HepG2 (cell line): ENCODE measurements around the gene NBPF1. TPM values are rescaled to one million over a fixed set of nuclear protein-coding genes. Genes with fewer than 3 reads are reported as not detected.
"Not testable (repeated sequence)": the region's sequence is repeated elsewhere in the genome, so short reads cannot be mapped to it uniquely, and the experiment has no call there.

Experiments used
- ATAC-seq: fragments of 200-7000 bp; cut with Tn5 transposase; 3 replicates; pipeline ENCODE4 v1.9.1; 2020; ENCODE audit warnings: mild to moderate bottlenecking, moderate library complexity
- BruUV-seq: library from RNA; stranded (reverse); fragments of 400-500 nt; replicated peaks from 2 replicates; lab custom pipeline; 2021; lab: Mats Ljungman, UMichigan
- CTCF ChIA-PET: fragments of 300-600 bp; formaldehyde crosslinking; extraction: SDS; loops from one replicate; lab custom pipeline; 2021; ENCODE audit warnings: low total read pairs, inconsistent platforms, low intra/inter-chr PET ratio; lab: Yijun Ruan, JAX
- POLR2A ChIA-PET: fragments of 350-600 bp; sonication (Branson Sonifier 250); formaldehyde crosslinking; loops from one replicate; lab custom pipeline; 2020; ENCODE audit warnings: antibody characterized with exemption, inconsistent platforms; lab: Yijun Ruan, JAX
- DNase-seq: peaks from one replicate; pipeline ENCODE4 v3.0.0-alpha.2; 2015; ENCODE audit warnings: low spot score
- FAIRE-seq: peaks from 3 replicates; lab custom pipeline; 2011; peaks lifted over from hg19 to GRCh38; lab: Jason Lieb, UNC
- H2AFZ ChIP-seq: one replicate; pipeline ENCODE4 v1.6.1; 2011; ENCODE audit warnings: low read length, inconsistent platforms
- H3K27ac ChIP-seq: fragments of 300-600 bp; 3 replicates; pipeline ENCODE4 v1.8.0; 2011; ENCODE audit warnings: mixed run types, mild to moderate bottlenecking, mixed read lengths, low read length, inconsistent platforms; ENCODE audit not compliant: insufficient read depth; ENCODE audit errors: extremely low read length
- H3K27me3 ChIP-seq, 2 experiments: fragments of 200-600 bp in 1 of 2; 2 replicates in 1 of 2; 3 replicates in 1 of 2; pipeline versions ENCODE4 v1.6.0 to v1.8.0; 2011; ENCODE audit warnings: low read length in 2 of 2, mild to moderate bottlenecking in 2 of 2, moderate library complexity in 2 of 2, inconsistent platforms in 1 of 2; ENCODE audit not compliant: insufficient read depth in 2 of 2, control insufficient read depth in 1 of 2
- H3K36me3 ChIP-seq, 2 experiments: fragments of 200-600 bp in 1 of 2; replicated peaks in 1 of 2; 2 replicates in 1 of 2; 3 replicates in 1 of 2; pipeline versions ENCODE4 v1.5.1 to v1.8.0; 2011; ENCODE audit warnings: low read length in 2 of 2, inconsistent platforms in 1 of 2; ENCODE audit not compliant: insufficient read depth in 2 of 2, control insufficient read depth in 1 of 2
- H3K4me1 ChIP-seq: 2 replicates; pipeline ENCODE4 v1.5.1; 2012; ENCODE audit warnings: low read length, inconsistent platforms; ENCODE audit not compliant: insufficient read depth
- H3K4me2 ChIP-seq: 2 replicates; pipeline ENCODE4 v1.6.0; 2011; ENCODE audit warnings: low read depth, low read length, inconsistent platforms
- H3K4me3 ChIP-seq, 3 experiments: fragments of 200-600 bp in 1 of 3; sonication (generic), shearing (Covaris generic) in 1 of 3; replicated peaks in 1 of 3; 2 replicates each; pipeline ENCODE4 v1.5.1; 2011 to 2016; ENCODE audit warnings: low read length in 3 of 3, inconsistent platforms in 2 of 3, low read depth in 2 of 3, mild to moderate bottlenecking in 2 of 3, control low read depth in 1 of 3, mixed read lengths in 1 of 3; ENCODE audit not compliant: insufficient read depth in 1 of 3
- H3K79me2 ChIP-seq: one replicate; pipeline ENCODE4 v1.6.1; 2011; ENCODE audit warnings: low read length, inconsistent platforms; ENCODE audit not compliant: insufficient read depth
- H3K9ac ChIP-seq: 2 replicates; pipeline ENCODE4 v1.6.0; 2011; ENCODE audit warnings: mild to moderate bottlenecking, low read depth, low read length, inconsistent platforms; ENCODE audit not compliant: insufficient read depth
- H3K9me3 ChIP-seq: 2 replicates; pipeline ENCODE4 v1.5.1; 2012; ENCODE audit warnings: mild to moderate bottlenecking, low read length
- H4K20me1 ChIP-seq: 2 replicates; pipeline ENCODE4 v1.6.0; 2011; ENCODE audit warnings: inconsistent platforms, mild to moderate bottlenecking, low read length, moderate library complexity; ENCODE audit not compliant: insufficient read depth
- BRCA1 ChIP-seq: sonication (generic); formaldehyde crosslinking; IDR thresholded peaks from 2 replicates; pipeline ENCODE4 v1.4.0; 2020; ENCODE audit warnings: missing genetic modification reagents
- ELF1 ChIP-seq: sonication (generic); formaldehyde crosslinking; IDR thresholded peaks from 2 replicates; pipeline ENCODE4 v1.4.0; 2020; ENCODE audit warnings: missing genetic modification reagents
- ELF4 ChIP-seq: sonication (generic); formaldehyde crosslinking; IDR thresholded peaks from 2 replicates; pipeline ENCODE4 v1.5.0; 2020; ENCODE audit warnings: missing genetic modification reagents, mild to moderate bottlenecking, moderate library complexity, borderline replicate concordance
- FOXK1 ChIP-seq: sonication (generic); formaldehyde crosslinking; IDR thresholded peaks from 2 replicates; pipeline ENCODE4 v1.4.0; 2020; ENCODE audit warnings: low read depth, missing genetic modification reagents, borderline replicate concordance
- ISX ChIP-seq: sonication (generic); formaldehyde crosslinking; conservative IDR thresholded peaks from 2 replicates; pipeline ENCODE4 v1.5.0; 2020; ENCODE audit warnings: missing genetic modification reagents
- MED1 ChIP-seq: sonication (generic); formaldehyde crosslinking; IDR thresholded peaks from 2 replicates; pipeline ENCODE4 v1.4.0; 2020; ENCODE audit warnings: missing genetic modification reagents
- RELA ChIP-seq: sonication (generic); formaldehyde crosslinking; IDR thresholded peaks from 2 replicates; pipeline ENCODE4 v1.4.0; 2020; ENCODE audit warnings: missing genetic modification reagents
- REPIN1 ChIP-seq: sonication (generic); formaldehyde crosslinking; IDR thresholded peaks from 2 replicates; pipeline ENCODE4 v1.8.0; 2022; ENCODE audit warnings: missing genetic modification reagents, low read depth, mild to moderate bottlenecking, borderline replicate concordance
- SAP130 ChIP-seq: IDR thresholded peaks from 2 replicates; pipeline ENCODE4 v1.6.1; 2016; ENCODE audit warnings: low read depth
- ZBTB38 ChIP-seq: sonication (generic); formaldehyde crosslinking; IDR thresholded peaks from 2 replicates; pipeline ENCODE4 v1.5.1; 2020; ENCODE audit warnings: mild to moderate bottlenecking, missing genetic modification reagents
- ZNF264 ChIP-seq: sonication (generic); formaldehyde crosslinking; IDR thresholded peaks from 2 replicates; pipeline ENCODE4 v1.4.0; 2020; ENCODE audit warnings: missing genetic modification reagents
- ZNF3 ChIP-seq: IDR thresholded peaks from 2 replicates; pipeline ENCODE4 v1.7.0; 2017; ENCODE audit warnings: inconsistent platforms
- ZNF619 ChIP-seq: sonication (generic); formaldehyde crosslinking; IDR thresholded peaks from 2 replicates; pipeline ENCODE4 v1.4.0; 2020; ENCODE audit warnings: mild to moderate bottlenecking, missing genetic modification reagents
- ZNF7 ChIP-seq: IDR thresholded peaks from 2 replicates; pipeline ENCODE4 v1.6.1; 2016; ENCODE audit warnings: missing biosample characterization, missing genetic modification reagents
- ZNF777 ChIP-seq: sonication (generic); formaldehyde crosslinking; IDR thresholded peaks from 2 replicates; pipeline ENCODE4 v1.4.0; 2020; ENCODE audit warnings: missing genetic modification reagents
- WGBS: methylation state at CpG from one replicate; pipeline ENCODE4 v1.1.6; 2017; ENCODE audit warnings: low lambda C conversion rate; 5-methylcytosine and 5-hydroxymethylcytosine counted together
- in situ Hi-C: cut with HindIII; loops from 2 replicates; pipeline ENCODE4 v1.10.0; 2017; ENCODE audit warnings: low pct_unique_long_range_greater_than_20kb; ENCODE audit not compliant: extremely low pct_ligation_motif_present
- intact Hi-C: fragments of 100-400 bp; cut with micrococcal nuclease; formaldehyde crosslinking; loops from one replicate; pipeline ENCODE4 v1.10.0; 2022; ENCODE audit not compliant: unreplicated experiment
- polyA plus RNA-seq, 8 experiments: library from polyadenylated mRNA; depleted of rRNA in 3 of 8; stranded (reverse) in 7 of 8; unstranded in 1 of 8; fragments of >200 nt; fragmentation: Illumina TruSeq in 4 of 8; extraction: Trizol in 4 of 8; gene quantifications; 2 replicates each; pipeline versions ENCODE4 v1.2.1 to v1.2.3, GENCODE V29; 2011 to 2016; ENCODE audit warnings: low read depth in 4 of 8, missing spikeins in 1 of 8, mixed read lengths in 1 of 8; ENCODE audit not compliant: insufficient read depth in 1 of 8
- total RNA-seq, 5 experiments: library from RNA; depleted of rRNA; stranded (reverse); fragments of >200 nt; fragmentation: Illumina TruSeq; extraction: Trizol; gene quantifications; 2 replicates each; pipeline ENCODE4 v1.2.3, GENCODE V29; 2016; ENCODE audit warnings: low read depth in 1 of 5
- TF ChIP-seq, protein P1 (sequence below), 2 experiments: sonication (generic) in 1 of 2; formaldehyde crosslinking in 1 of 2; IDR thresholded peaks; 2 replicates each; pipeline versions ENCODE4 v1.6.1 to v1.9.0; 2014 to 2022; ENCODE audit warnings: antibody characterized with exemption in 1 of 2, borderline replicate concordance in 1 of 2, inconsistent platforms in 1 of 2, low read depth in 1 of 2, missing genetic modification reagents in 1 of 2
- TF ChIP-seq, protein P2 (sequence below): sonication (generic); formaldehyde crosslinking; conservative IDR thresholded peaks from 2 replicates; pipeline ENCODE4 v1.4.0; 2020; ENCODE audit warnings: missing genetic modification reagents

Gene NBPF1
- total and polyA plus RNA-seq, 2 of the 13 experiments (the other 11 are each of a cell fraction or from before 2014, with no cell fraction given): 30.3 to 35.6 TPM

DNA sequence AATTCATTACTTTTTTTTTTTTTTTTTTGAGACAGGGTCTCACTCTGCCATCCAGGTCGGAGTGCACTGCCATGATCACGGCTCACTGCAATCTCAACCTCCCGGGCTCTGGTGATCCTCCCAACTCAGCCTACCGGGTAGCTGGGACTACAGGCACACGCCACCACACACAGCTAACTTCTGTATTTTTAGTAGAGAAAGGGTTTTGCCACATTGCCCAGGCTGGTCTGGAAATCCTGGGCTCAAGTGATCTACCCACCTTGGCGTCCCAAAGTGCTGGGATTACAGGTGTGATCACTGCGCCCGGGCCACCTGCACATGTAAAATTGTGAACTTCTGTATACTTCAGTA lies 1.4 kb downstream of the NBPF1 start:
- FAIRE-seq, DNase-seq, BruUV-seq, H3K27ac ChIP-seq, CTCF ChIA-PET, in situ Hi-C loops, ATAC-seq, intact Hi-C loops, H3K27me3 ChIP-seq, H3K9me3 ChIP-seq, H2AFZ ChIP-seq, H4K20me1 ChIP-seq: not testable (repeated sequence)
- Histone ChIP-seq H3K9ac (peak overlapping the region; percentile 75), H3K36me3 (peaks cover 5 to 13% of the 10 kb centered on the region in 2 experiments), H3K4me3 (peak overlapping the region; percentile 64 to 83 (median 69)), H3K4me1 (peaks cover 59% of the 10 kb centered on the region), H3K4me2 (peak overlapping the region; percentile 90), H3K79me2 (peaks cover 39% of the 10 kb centered on the region)
- WGBS: 25% methylated on average over 8 of the region's 8 CpGs
- POLR2A ChIA-PET: interaction anchor here (0.7 to 1.8 kb wide), 2 partner anchors 9 to 20 kb away, joined by 5 read pairs; no protein-coding TSS in a partner anchor
- TF ChIP-seq ZNF7 (peak; percentile 62), ZNF619 (0 out of 2 replicates have a peak, but pooled peaks have one; percentile 3), MED1 (0 out of 2 replicates have a peak, but pooled peaks have one; percentile 8), ELF4 (CRISPR knock-in tag) (0 out of 2 replicates have a peak, but pooled peaks have one; percentile 32), ZNF3 (CRISPR knock-in tag) (0 out of 2 replicates have a peak, but pooled peaks have one; percentile 32), BRCA1 (CRISPR knock-in tag) (peak; percentile 44; the same call in 1 of the 2 replicates), ISX (CRISPR knock-in tag) (0 out of 2 replicates have a peak, but pooled peaks have one; percentile 69), ZNF264 (0 out of 2 replicates have a peak, but pooled peaks have one; percentile 43), ZBTB38 (CRISPR knock-in tag) (0 out of 2 replicates have a peak, but pooled peaks have one; percentile 42), SAP130 (peak; percentile 34; the same call in 1 of the 2 replicates), ZNF777 (CRISPR knock-in tag) (peak; percentile 66; the same call in 1 of the 2 replicates), FOXK1 (0 out of 2 replicates have a peak, but pooled peaks have one; percentile 9), RELA (CRISPR knock-in tag) (0 out of 2 replicates have a peak, but pooled peaks have one; percentile 17), REPIN1 (peak; percentile 65; the same call in 1 of the 2 replicates), ELF1 (CRISPR knock-in tag) (0 out of 2 replicates have a peak, but pooled peaks have one; percentile 12)
- TF ChIP-seq, protein P1, sequence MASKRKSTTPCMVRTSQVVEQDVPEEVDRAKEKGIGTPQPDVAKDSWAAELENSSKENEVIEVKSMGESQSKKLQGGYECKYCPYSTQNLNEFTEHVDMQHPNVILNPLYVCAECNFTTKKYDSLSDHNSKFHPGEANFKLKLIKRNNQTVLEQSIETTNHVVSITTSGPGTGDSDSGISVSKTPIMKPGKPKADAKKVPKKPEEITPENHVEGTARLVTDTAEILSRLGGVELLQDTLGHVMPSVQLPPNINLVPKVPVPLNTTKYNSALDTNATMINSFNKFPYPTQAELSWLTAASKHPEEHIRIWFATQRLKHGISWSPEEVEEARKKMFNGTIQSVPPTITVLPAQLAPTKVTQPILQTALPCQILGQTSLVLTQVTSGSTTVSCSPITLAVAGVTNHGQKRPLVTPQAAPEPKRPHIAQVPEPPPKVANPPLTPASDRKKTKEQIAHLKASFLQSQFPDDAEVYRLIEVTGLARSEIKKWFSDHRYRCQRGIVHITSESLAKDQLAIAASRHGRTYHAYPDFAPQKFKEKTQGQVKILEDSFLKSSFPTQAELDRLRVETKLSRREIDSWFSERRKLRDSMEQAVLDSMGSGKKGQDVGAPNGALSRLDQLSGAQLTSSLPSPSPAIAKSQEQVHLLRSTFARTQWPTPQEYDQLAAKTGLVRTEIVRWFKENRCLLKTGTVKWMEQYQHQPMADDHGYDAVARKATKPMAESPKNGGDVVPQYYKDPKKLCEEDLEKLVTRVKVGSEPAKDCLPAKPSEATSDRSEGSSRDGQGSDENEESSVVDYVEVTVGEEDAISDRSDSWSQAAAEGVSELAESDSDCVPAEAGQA (IDR thresholded peaks at IDR 0.05; ENCODE audit: low read depth): peak; percentile 20; the same call in 1 of the 2 replicates
- TF ChIP-seq, protein P1 (CRISPR knock-in tag; IDR thresholded peaks at IDR 0.05; ENCODE audit: borderline replicate concordance): not testable (repeated sequence)
- TF ChIP-seq, protein P2, sequence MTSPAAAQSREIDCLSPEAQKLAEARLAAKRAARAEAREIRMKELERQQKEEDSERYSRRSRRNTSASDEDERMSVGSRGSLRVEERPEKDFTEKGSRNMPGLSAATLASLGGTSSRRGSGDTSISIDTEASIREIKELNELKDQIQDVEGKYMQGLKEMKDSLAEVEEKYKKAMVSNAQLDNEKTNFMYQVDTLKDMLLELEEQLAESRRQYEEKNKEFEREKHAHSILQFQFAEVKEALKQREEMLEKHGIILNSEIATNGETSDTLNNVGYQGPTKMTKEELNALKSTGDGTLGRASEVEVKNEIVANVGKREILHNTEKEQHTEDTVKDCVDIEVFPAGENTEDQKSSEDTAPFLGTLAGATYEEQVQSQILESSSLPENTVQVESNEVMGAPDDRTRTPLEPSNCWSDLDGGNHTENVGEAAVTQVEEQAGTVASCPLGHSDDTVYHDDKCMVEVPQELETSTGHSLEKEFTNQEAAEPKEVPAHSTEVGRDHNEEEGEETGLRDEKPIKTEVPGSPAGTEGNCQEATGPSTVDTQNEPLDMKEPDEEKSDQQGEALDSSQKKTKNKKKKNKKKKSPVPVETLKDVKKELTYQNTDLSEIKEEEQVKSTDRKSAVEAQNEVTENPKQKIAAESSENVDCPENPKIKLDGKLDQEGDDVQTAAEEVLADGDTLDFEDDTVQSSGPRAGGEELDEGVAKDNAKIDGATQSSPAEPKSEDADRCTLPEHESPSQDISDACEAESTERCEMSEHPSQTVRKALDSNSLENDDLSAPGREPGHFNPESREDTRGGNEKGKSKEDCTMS: 0 out of 2 replicates have a peak, but pooled peaks have one; percentile 17
